Astrocyte (in vitro differentiated cells and primary cell): ENCODE measurements around the gene NKAIN2. TPM values are rescaled to one million over a fixed set of nuclear protein-coding genes. Genes with fewer than 3 reads are reported as not detected.

ENCODE experiments used
- DNase-seq: peaks from one replicate; pipeline ENCODE4 v3.0.0-alpha.2; 2010; ENCODE audit warnings: low read depth
- FAIRE-seq: peaks from 2 replicates; lab custom pipeline; 2011; peaks lifted over from hg19 to GRCh38; lab: Jason Lieb, UNC
- H2AFZ ChIP-seq: 2 replicates; pipeline ENCODE4 v1.6.0; 2012; ENCODE audit warnings: low read depth, low read length, inconsistent platforms
- H3K27ac ChIP-seq: 2 replicates; pipeline ENCODE4 v1.5.1; 2011; ENCODE audit warnings: low read depth, low read length, inconsistent platforms
- H3K27me3 ChIP-seq: 2 replicates; pipeline ENCODE4 v1.6.0; 2011; ENCODE audit warnings: low read length, inconsistent platforms; ENCODE audit not compliant: insufficient read depth
- H3K36me3 ChIP-seq: 2 replicates; pipeline ENCODE4 v1.5.1; 2011; ENCODE audit warnings: low read length, inconsistent platforms; ENCODE audit not compliant: insufficient read depth
- H3K4me1 ChIP-seq: 2 replicates; pipeline ENCODE4 v1.5.1; 2011; ENCODE audit warnings: low read length, inconsistent platforms; ENCODE audit not compliant: insufficient read depth
- H3K4me2 ChIP-seq: 2 replicates; pipeline ENCODE4 v1.6.0; 2012; ENCODE audit warnings: low read length, inconsistent platforms
- H3K4me3 ChIP-seq: 2 replicates; pipeline ENCODE4 v1.5.1; 2011; ENCODE audit warnings: low read depth, mild to moderate bottlenecking, low read length, inconsistent platforms; ENCODE audit not compliant: insufficient read depth
- H3K79me2 ChIP-seq: 2 replicates; pipeline ENCODE4 v1.6.0; 2012; ENCODE audit warnings: mild to moderate bottlenecking, low read length, inconsistent platforms; ENCODE audit not compliant: insufficient read depth
- H3K9ac ChIP-seq: 2 replicates; pipeline ENCODE4 v1.6.0; 2012; ENCODE audit warnings: mild to moderate bottlenecking, low read length, inconsistent platforms
- H3K9me3 ChIP-seq: 2 replicates; pipeline ENCODE4 v1.5.1; 2012; ENCODE audit warnings: low read depth, mild to moderate bottlenecking, low read length, inconsistent platforms; ENCODE audit not compliant: insufficient read depth
- H4K20me1 ChIP-seq: 2 replicates; pipeline ENCODE4 v1.6.0; 2012; ENCODE audit warnings: low read length, inconsistent platforms; ENCODE audit not compliant: insufficient read depth
- H3K27ac Mint-ChIP-seq: one replicate; pipeline ENCODE4 v1.8.0; 2021; ENCODE audit warnings: mild to moderate bottlenecking, mixed read lengths; ENCODE audit not compliant: unreplicated experiment
- H3K27me3 Mint-ChIP-seq: one replicate; pipeline ENCODE4 v1.8.0; 2021; ENCODE audit warnings: low read depth, mixed read lengths; ENCODE audit not compliant: unreplicated experiment
- H3K36me3 Mint-ChIP-seq: one replicate; pipeline ENCODE4 v1.8.0; 2021; ENCODE audit warnings: low read depth, mixed read lengths; ENCODE audit not compliant: unreplicated experiment
- H3K4me1 Mint-ChIP-seq: one replicate; pipeline ENCODE4 v1.8.0; 2021; ENCODE audit warnings: low read depth, mixed read lengths; ENCODE audit not compliant: unreplicated experiment
- H3K4me3 Mint-ChIP-seq: one replicate; pipeline ENCODE4 v1.8.0; 2021; ENCODE audit warnings: mild to moderate bottlenecking, moderate library complexity, mixed read lengths; ENCODE audit not compliant: unreplicated experiment
- H3K9me3 Mint-ChIP-seq: one replicate; pipeline ENCODE4 v1.8.0; 2021; ENCODE audit warnings: mild to moderate bottlenecking, mixed read lengths; ENCODE audit not compliant: unreplicated experiment
- CTCF ChIP-seq: IDR thresholded peaks from 2 replicates; pipeline ENCODE4 v1.5.1; 2011; ENCODE audit warnings: low read depth, mild to moderate bottlenecking, inconsistent platforms, low read length, moderate library complexity; ENCODE audit not compliant: insufficient read depth
- EZH2 ChIP-seq: IDR thresholded peaks from 2 replicates; pipeline ENCODE4 v1.6.1; 2012; ENCODE audit warnings: mild to moderate bottlenecking, low read length, inconsistent platforms; ENCODE audit not compliant: insufficient read depth
- total RNA-seq: library from RNA; stranded (reverse); gene quantifications from 2 replicates; pipeline ENCODE4 v1.2.1, GENCODE V29; 2021

Gene NKAIN2
- total RNA-seq, 1 donor from 2014 or later, result 0.07 TPM

DNA sequence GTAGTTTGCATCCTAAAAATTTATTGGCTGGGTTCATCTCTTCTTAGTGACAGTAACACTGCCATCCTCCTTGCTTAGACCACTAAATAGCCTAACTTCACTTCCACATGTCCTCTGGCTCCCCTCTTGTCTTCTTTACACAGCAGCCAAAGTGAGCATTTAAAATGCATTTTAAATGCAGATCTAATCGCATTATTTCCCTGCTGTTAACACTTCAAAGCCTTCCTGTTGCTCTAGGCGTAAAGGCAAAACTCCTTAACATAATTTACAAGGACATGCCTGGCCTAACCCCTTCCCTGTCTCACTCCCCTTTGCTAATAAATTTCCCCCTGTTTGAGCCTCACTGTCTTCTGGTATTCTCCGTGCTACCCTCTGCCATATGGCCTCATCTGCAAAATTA lies 26.5 kb downstream of the NKAIN2 start:
- no peak overlapping the region for H3K9ac ChIP-seq
- H3K9me3 ChIP-seq, result no peaks in the 10 kb centered on the region
- Mint-ChIP-seq H3K27me3 (no peaks in the 10 kb centered on the region), H3K4me3 (no peak overlapping the region), H3K9me3 (peaks cover 2% of the 10 kb centered on the region), H3K27ac (no peak overlapping the region), H3K36me3 (no peaks in the 10 kb centered on the region), H3K4me1 (peaks cover 16% of the 10 kb centered on the region)
- no peaks in the 10 kb centered on the region for H4K20me1 ChIP-seq
- no peak overlapping the region for H3K4me2 ChIP-seq
- TF ChIP-seq EZH2 (no peak), CTCF (no peak)
- peak overlapping the region; percentile 1 for H2AFZ ChIP-seq
- H3K27me3 ChIP-seq, result no peaks in the 10 kb centered on the region
- H3K79me2 ChIP-seq, result no peaks in the 10 kb centered on the region
- no peak overlapping the region for H3K27ac ChIP-seq
- FAIRE-seq, result no peak
- H3K4me3 ChIP-seq, result no peak overlapping the region
- no peaks in the 10 kb centered on the region for H3K36me3 ChIP-seq
- DNase-seq, result no peak
- H3K4me1 ChIP-seq, result peaks cover 3% of the 10 kb centered on the region

GRCh38 chr6:123838505-123839234 lies 35.0 kb downstream of the NKAIN2 start:
- TF ChIP-seq CTCF, result no peak
- no peak for TF ChIP-seq EZH2
- H3K27ac Mint-ChIP-seq, result no peak overlapping the region

More at GRCh38 chr6:123838505-123839234, 35.0 kb downstream of the NKAIN2 start:
- Mint-ChIP-seq H3K9me3 (no peaks in the 10 kb centered on the region), H3K36me3 (no peaks in the 10 kb centered on the region), H3K4me3 (no peak overlapping the region), H3K4me1 (no peaks in the 10 kb centered on the region), H3K27me3 (peaks cover 2% of the 10 kb centered on the region)
- H3K4me3 ChIP-seq, result no peak overlapping the region
- H3K9ac ChIP-seq, result no peak overlapping the region
- H3K36me3 ChIP-seq, result no peaks in the 10 kb centered on the region
- no peaks in the 10 kb centered on the region for H3K27me3 ChIP-seq
- FAIRE-seq (no peak), DNase-seq (no peak)
- no peaks in the 10 kb centered on the region for H3K9me3 ChIP-seq
- H4K20me1 ChIP-seq, result no peaks in the 10 kb centered on the region
- no peak overlapping the region for H2AFZ ChIP-seq
- no peaks in the 10 kb centered on the region for H3K79me2 ChIP-seq
- H3K4me2 ChIP-seq, result no peak overlapping the region
- H3K4me1 ChIP-seq, result no peaks in the 10 kb centered on the region
- no peak overlapping the region for H3K27ac ChIP-seq
